Measurements from ENCODE around the gene MYCBP2. TPM values are rescaled to one million over a fixed set of nuclear protein-coding genes. Genes with fewer than 3 reads are reported as not detected.

The MYCBP2 gene
- total and polyA plus RNA-seq, 4 donors, result 23.2 to 130 (median 57.9) TPM

DNA sequence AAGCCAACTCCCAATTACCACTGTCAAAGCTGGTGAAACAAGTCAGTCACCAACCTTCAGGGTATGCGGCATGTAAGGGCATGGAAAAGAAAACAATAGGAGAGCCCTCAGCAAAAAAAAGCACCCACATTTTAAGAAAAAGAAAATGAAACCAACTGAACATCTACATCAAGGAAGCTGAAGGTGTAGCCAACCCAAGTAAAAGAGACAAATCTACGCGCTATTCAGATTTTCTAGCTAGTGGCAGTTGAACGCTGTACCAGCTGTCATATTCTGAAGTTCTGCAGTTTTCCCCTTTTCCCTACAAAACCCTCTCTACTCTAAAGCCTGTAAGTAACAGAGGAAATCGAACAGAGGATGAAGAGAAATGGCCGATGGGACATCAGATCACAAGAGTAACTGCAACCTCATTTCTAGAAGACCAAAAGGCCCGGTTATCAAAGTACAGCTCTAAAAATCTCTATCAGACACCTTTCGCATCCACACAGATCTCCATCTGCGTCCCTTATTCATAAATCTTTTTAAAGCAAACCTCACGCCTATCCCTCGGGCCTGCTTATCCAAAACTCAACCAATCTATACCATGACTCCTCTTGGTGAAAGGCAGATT, 1.4 kb downstream of the MYCBP2 start:
- Histone ChIP-seq H3K27ac (ENCODE audit: low read depth in 1 of 2, low read length in 1 of 2) (peak overlapping the region; percentile 82 to 84), H3K4me1 (ENCODE audit: control insufficient read depth in 5 of 5, insufficient read depth in 5 of 5, low read length in 5 of 5) (peaks cover 0 to 31% (median 19%) of the 10 kb centered on the region in 5 donors), H3K9me3 (ENCODE audit: control insufficient read depth in 4 of 4, insufficient read depth in 3 of 4, low read length in 3 of 4) (no peaks in the 10 kb centered on the region), H3K4me3 (peak overlapping the region; percentile 67), H3K27me3 (ENCODE audit: control insufficient read depth in 3 of 3, insufficient read depth in 3 of 3, low read length in 2 of 3) (no peaks in the 10 kb centered on the region), H3K9ac (ENCODE audit: insufficient read depth in 1 of 2, low read length in 2 of 2) (peak overlapping the region; percentile 19 to 86), H3K36me3 (ENCODE audit: control insufficient read depth in 4 of 4, insufficient read depth in 4 of 4, low read length in 4 of 4) (no peaks in the 10 kb centered on the region)
- ATAC-seq (ENCODE audit: insufficient read depth, low FRiP score) (no peak), DNase-seq (peak in 2 of 3 donors; percentile 38 to 59)
- 0 to 2% methylated on average over 11 of the region's 11 CpGs for WGBS, 2 donors
- no peak for TF ChIP-seq CTCF (IDR thresholded peaks at IDR 0.05; ENCODE audit: control extremely low read depth, extremely low read depth)

- Histone ChIP-seq H3K9ac (ENCODE audit: insufficient read depth in 1 of 2, low read length in 2 of 2) (no peak overlapping the region), H3K27me3 (ENCODE audit: control insufficient read depth in 3 of 3, insufficient read depth in 3 of 3, low read length in 2 of 3) (no peaks in the 10 kb centered on the region), H3K36me3 (ENCODE audit: control insufficient read depth in 4 of 4, insufficient read depth in 4 of 4, low read length in 4 of 4) (no peaks in the 10 kb centered on the region), H3K4me3 (no peak overlapping the region), H3K9me3 (ENCODE audit: control insufficient read depth in 4 of 4, insufficient read depth in 3 of 4, low read length in 3 of 4) (no peaks in the 10 kb centered on the region), H3K27ac (ENCODE audit: low read depth in 1 of 2, low read length in 1 of 2) (no peak overlapping the region), H3K4me1 (ENCODE audit: control insufficient read depth in 5 of 5, insufficient read depth in 5 of 5, low read length in 5 of 5) (peaks cover 4 to 26% (median 18%) of the 10 kb centered on the region in 5 donors)
- DNase-seq (no peak), ATAC-seq (ENCODE audit: insufficient read depth, low FRiP score) (no peak)
- 22 to 31% methylated on average over 1 of the region's 1 CpG for WGBS, 2 donors
- no peak for TF ChIP-seq CTCF (IDR thresholded peaks at IDR 0.05; ENCODE audit: control extremely low read depth, extremely low read depth)
These were observed 3.0 kb downstream of the MYCBP2 start for GRCh38 chr13:77323858-77324257.

- peaks cover 0 to 20% (median 10%) of the 10 kb centered on the region in 5 donors for H3K4me1 ChIP-seq (ENCODE audit: control insufficient read depth in 5 of 5, insufficient read depth in 5 of 5, low read length in 5 of 5)
- H3K9me3 ChIP-seq (ENCODE audit: control insufficient read depth in 4 of 4, insufficient read depth in 3 of 4, low read length in 3 of 4), result no peaks in the 10 kb centered on the region
- no peaks in the 10 kb centered on the region for H3K27me3 ChIP-seq (ENCODE audit: control insufficient read depth in 3 of 3, insufficient read depth in 3 of 3, low read length in 2 of 3)
- ATAC-seq (ENCODE audit: insufficient read depth, low FRiP score) (no peak), DNase-seq (no peak)
- H3K36me3 ChIP-seq (ENCODE audit: control insufficient read depth in 4 of 4, insufficient read depth in 4 of 4, low read length in 4 of 4), result no peaks in the 10 kb centered on the region
- H3K9ac ChIP-seq (ENCODE audit: insufficient read depth in 1 of 2, low read length in 2 of 2), result no peak overlapping the region
- no peak overlapping the region for H3K27ac ChIP-seq (ENCODE audit: low read depth in 1 of 2, low read length in 1 of 2)
- TF ChIP-seq CTCF (IDR thresholded peaks at IDR 0.05; ENCODE audit: control extremely low read depth, extremely low read depth), result no peak
- no peak overlapping the region for H3K4me3 ChIP-seq
- 70 to 86% methylated on average over 2 of the region's 2 CpGs for WGBS, 2 donors
These were observed 7.4 kb downstream of the MYCBP2 start for GRCh38 chr13:77319536-77319935.

DNA sequence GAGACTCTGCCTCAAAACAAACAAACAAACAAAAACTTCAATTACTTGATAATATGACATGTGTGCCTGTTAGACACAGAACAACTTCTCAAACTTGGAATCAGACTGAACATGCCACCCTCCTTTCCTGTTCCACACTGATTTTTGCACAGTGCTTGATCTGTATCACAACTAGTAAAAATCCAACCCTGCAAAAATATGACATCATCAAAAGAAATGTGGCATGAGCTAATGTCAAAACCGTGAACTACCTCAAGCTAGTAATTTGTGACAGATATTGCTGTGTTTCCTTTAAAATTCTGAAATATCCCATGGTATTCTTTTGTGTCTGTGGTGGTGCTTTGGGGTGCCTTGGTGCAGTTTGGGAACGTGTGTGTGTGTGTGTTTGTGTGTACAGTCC, 8.2 kb downstream of the MYCBP2 start:
- H3K4me1 ChIP-seq (ENCODE audit: control insufficient read depth in 5 of 5, insufficient read depth in 5 of 5, low read length in 5 of 5), result peaks cover 0 to 19% (median 9%) of the 10 kb centered on the region in 5 donors
- no peak overlapping the region for H3K4me3 ChIP-seq
- TF ChIP-seq CTCF (IDR thresholded peaks at IDR 0.05; ENCODE audit: control extremely low read depth, extremely low read depth), result no peak
- ATAC-seq (ENCODE audit: insufficient read depth, low FRiP score) (no peak), DNase-seq (no peak)
- no peaks in the 10 kb centered on the region for H3K27me3 ChIP-seq (ENCODE audit: control insufficient read depth in 3 of 3, insufficient read depth in 3 of 3, low read length in 2 of 3)
- H3K9ac ChIP-seq (ENCODE audit: insufficient read depth in 1 of 2, low read length in 2 of 2), result no peak overlapping the region
- H3K36me3 ChIP-seq (ENCODE audit: control insufficient read depth in 4 of 4, insufficient read depth in 4 of 4, low read length in 4 of 4), result no peaks in the 10 kb centered on the region
- no peaks in the 10 kb centered on the region for H3K9me3 ChIP-seq (ENCODE audit: control insufficient read depth in 4 of 4, insufficient read depth in 3 of 4, low read length in 3 of 4)
- H3K27ac ChIP-seq (ENCODE audit: low read depth in 1 of 2, low read length in 1 of 2), result no peak overlapping the region
- WGBS, 2 donors, result 50 to 60% methylated on average over 2 of the region's 2 CpGs

All from lung (tissue), 12 donors.